ENCODE data around the gene MROH9.

Gene MROH9

DNA sequence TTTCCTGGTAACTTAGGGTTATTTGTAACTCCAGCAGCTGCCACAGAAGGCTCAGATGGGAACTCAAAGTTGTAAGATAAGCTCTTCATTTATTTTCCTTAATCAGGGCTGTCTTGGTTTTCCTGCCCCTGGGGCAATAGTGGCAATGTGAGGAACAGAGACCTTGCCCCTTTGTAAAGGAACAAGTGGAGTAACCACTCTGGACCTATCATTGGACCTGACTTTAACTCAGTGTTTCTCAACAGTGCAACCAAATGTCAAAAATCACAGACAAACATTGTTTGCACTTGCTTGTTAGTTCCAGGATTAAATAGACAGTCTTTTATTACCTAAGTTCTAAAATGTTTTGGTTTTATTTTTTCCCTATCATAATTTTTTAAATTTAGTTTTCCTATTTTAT is 152.6 kb downstream of the MROH9 start:
- no peak for DNase-seq

DNA sequence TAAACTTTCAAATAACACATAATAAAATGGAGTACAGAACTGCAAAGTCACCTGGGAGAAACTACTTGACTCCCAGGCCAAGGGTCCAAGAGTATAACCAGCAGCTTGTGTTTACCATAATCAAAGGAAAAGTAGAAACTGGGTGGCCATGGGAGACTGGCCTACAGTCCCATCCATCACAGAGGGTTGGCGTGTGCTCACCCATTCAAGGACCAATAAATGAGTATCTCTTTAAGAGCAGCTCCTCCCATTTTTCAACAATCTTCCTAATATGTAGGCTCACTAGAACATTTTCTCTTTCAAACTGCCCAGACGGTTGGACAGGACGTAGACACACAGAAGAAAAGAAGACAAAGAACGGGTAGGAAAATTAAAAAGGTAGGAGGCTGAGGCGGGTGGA is 155.3 kb downstream of the MROH9 start, which contains the start of gene FMO3:
FMO3 (plus strand) TSS at position 302 of the 400 bp plus-strand sequence. CDS start 1,754 bp downstream, outside the sequence.
- no peak for DNase-seq

DNA sequence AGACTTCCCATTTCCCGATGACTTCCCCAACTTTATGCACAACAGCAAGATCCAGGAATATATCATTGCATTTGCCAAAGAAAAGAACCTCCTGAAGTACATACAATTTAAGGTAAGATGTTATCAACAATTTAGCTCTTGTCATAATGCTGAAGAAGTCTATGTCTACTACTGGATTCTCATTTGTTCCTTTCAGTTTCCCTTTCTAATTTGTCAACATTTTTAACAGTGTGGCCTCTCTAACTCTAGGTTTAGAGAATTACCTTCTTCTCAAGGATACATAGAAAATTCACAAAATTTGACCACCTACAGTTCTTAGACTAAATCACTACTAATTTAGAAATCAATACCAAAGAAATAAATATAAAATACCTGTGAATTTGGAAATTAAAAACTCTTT is 168.5 kb downstream of the MROH9 start:
- no peak for DNase-seq

DNA sequence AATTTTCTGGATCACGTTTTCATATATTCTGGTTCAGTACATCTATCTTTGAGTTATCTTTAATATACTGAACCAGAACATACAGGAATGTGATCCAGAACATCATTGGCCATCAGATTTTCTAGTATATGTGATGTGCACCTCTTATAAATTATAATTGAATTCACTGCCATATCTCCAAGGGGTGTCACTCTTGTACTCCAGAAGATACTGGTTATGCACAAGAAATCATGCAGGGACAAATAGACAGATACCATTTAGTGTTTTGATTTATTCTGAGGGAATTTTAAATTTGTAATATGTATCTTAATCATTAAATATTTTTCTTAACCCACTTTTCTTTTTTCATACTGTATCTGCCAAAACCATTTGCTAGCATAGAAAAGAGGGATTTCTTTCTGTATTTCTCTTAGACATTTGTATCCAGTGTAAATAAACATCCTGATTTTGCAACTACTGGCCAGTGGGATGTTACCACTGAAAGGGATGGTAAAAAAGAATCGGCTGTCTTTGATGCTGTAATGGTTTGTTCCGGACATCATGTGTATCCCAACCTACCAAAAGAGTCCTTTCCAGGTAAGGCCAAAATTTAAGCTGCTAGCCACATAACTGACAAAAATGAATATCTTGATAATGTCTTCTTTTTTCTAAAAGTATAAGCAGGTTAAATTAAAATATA is 172.1 kb downstream of the MROH9 start:
- DNase-seq: no peak

DNA sequence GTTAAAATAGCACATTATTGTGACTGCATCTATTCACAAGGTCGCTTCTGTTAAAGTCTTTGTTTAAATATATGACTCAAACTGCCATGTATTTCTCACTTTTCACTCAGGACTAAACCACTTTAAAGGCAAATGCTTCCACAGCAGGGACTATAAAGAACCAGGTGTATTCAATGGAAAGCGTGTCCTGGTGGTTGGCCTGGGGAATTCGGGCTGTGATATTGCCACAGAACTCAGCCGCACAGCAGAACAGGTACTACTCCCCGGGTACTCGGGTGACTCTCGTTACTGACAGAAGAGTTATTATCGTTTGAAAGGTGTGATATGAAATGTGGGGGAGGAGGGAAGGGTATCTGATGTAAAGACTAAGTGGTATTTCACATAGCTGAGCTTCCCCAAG is 172.6 kb downstream of the MROH9 start:
- DNase-seq: no peak

DNA sequence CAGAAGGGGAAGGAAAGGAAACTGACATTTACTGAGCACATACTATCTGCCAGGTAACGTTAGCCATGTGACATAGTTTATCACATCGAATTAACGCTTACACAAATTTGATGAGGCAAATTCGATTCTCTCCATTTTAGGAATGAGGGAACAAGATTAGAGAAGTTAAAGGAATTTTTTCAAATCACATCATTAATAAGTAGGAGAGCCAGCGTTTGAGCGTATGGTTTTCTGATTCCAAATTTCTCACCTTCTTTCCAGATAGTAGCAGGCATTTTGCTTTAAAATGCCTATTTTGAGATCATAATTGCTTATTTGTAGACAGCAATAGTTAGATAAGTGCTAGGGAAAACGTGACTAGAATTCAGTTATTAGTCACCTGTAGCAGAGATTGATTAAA is 174.6 kb downstream of the MROH9 start:
- no peak for DNase-seq

DNA sequence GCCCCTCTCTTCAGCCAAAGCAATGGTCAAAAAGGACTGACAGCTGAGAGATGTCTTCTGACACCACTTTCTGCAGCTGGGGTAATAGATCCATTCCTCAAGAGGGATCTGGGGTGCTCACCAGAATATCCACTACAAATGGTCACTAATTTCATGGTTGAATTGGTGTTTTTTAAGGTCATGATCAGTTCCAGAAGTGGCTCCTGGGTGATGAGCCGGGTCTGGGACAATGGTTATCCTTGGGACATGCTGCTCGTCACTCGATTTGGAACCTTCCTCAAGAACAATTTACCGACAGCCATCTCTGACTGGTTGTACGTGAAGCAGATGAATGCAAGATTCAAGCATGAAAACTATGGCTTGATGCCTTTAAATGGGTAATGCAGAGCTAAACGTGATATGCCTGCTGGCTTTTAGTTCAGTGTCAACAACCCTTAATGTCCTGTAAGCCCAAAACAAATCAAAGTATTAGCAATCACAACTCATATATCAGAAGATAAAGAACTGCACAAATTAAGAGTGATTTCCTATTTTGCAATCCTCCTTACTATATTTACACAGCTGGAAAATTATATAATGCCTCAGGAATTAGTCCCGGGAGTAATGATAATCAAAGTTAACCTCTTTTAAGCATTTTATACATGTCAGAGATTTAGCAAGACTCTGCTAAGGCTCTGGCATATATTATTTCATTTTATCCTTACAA is 175.4 kb downstream of the MROH9 start:
- DNase-seq: no peak

DNA sequence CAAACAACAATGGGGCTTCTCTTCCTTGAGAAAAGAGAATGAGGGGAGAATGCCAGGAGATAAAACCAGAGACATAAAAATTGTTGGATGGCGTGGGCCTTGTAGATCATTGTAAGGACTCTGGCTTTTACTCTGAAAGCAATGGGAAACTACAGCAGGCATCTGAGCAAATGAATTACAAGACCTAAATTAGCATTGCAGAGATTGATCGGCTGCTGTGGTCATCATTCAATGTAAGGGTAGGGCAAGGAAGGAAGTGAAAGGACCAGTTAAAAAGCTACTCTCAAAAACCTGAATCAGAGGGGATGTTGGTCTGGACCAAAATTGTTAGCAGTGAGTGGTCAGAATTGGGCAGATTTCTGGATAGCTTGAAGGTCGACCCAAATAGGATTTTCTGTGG is 176.8 kb downstream of the MROH9 start:
- no peak for DNase-seq

DNA sequence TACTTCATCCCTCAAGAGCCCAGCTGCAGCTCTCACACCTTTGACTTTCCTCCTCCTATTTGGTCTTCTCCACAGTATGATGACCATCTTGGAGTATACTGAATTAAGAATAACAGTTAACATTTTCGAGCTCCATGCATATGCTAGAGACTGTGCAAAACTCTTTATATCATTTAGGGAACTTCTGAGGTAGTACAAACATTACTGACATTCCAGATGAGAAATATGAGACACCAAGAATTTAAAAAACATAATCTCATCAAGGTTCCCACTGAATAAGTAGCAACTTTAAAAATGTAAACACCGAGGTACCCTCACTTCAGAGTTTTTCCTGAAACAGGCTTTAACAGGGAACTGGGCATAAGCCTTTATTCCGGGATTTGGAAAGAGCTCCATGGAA is 178.0 kb downstream of the MROH9 start:
- no peak for DNase-seq
